Fibroblast of peridontal ligament (primary cell): ENCODE results near the gene NOXRED1.
A peak's percentile ranks its signal among the peaks of the same experiment; 100 is the strongest.

ENCODE experiments used
- DNase-seq: peaks from one replicate; pipeline ENCODE4 v3.0.0-alpha.2; 2010; ENCODE audit errors: extremely low read depth

Gene NOXRED1

GRCh38 chr14:77407158-77407557 lies 16.2 kb downstream of the NOXRED1 start:
- DNase-seq: no peak

- DNase-seq: peak; percentile 54
These were observed 16.6 kb downstream of the NOXRED1 start for GRCh38 chr14:77406718-77407117.

GRCh38 chr14:77406086-77406485 lies 17.2 kb downstream of the NOXRED1 start:
- peak; percentile 3 for DNase-seq

DNA sequence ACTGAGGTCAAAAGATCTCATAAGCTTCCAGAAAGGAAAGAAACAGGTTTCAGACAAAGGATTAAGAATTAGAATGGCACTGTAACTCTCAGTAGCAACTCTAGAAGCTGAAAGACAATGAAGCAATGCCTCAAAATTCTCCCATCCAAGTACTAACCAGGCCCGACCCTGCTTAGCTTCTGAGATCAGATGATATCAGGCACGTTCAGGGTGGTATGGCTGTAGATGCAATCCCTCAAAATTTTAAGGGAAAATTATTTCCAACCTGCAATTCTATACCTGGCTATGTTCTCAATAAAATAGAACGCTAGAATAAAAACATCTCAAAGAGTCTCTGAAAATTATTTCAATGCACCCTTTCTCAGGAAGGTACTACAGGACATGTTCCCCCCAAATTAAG lies 19.6 kb downstream of the NOXRED1 start:
- DNase-seq: no peak

- DNase-seq: no peak
These were observed 23.1 kb downstream of the NOXRED1 start for GRCh38 chr14:77400216-77400615.

GRCh38 chr14:77390188-77390587 lies 33.1 kb downstream of the NOXRED1 start:
- no peak for DNase-seq

- DNase-seq: no peak
These were observed 44.6 kb downstream of the NOXRED1 start for GRCh38 chr14:77378701-77379100.

DNA sequence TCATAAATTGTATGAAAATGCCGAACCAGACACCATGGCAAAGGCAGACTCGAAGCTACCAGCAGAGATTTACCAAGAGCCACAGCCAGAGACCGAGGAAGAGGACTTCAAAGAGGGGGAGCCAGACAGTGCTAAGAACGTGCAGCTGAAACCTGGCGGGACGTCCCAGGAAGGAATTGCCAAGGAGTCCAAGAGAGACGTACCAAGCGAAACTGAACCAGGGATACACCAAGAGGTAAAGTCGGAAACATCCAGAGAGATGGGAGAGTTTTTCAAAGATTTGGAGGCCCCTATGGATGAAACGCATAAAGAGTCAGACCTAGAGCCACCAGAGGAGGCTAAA lies 45.9 kb downstream of the NOXRED1 start:
- DNase-seq: no peak

DNA sequence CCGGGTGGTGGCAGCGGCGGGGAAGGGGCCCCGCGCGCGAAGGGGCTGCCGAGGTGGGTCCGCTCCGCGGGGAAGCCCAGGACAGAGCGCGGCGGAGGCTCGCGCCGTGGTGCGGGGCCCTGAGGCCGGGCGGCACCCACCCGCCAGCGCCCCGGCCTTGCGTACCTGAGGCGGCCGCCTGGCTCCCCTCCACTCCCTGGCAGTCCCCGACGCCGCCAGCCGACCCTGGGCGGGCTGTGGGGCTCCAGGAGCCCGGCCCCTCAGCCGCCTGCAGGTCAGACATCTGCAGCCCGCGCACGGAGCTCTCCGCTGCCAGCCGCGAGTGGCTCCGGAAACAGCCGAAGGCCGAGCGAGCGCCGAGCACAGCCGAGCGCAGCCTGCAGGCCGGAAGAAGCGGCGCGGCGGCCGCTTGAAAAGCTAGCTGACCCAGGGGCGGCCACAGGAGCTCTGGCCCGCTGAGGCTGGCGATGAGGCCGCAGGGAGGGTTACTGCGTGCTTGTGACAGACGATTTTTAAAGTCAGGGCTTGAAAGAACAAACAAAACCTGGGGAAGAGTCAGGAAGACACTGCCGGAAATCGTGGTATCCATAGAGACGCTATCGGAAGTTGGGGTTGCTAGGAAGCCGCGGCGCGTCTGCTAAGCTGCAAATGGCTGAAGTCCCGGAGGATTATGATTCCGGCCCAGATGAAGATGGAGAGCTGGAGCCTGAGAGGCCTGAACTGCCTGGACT lies 46.4 kb downstream of the NOXRED1 start, which contains the start of the genes SAMD15 and TMED8:
Gene SAMD15 (plus strand): TSS at position 609 of the 731 bp plus-strand sequence. CDS start 40 bp downstream, at position 649.
Gene TMED8 (minus strand): TSS at position 324 of the 731 bp plus-strand sequence. CDS start 41 bp downstream, at position 283.
- DNase-seq: peak; percentile 85

DNA sequence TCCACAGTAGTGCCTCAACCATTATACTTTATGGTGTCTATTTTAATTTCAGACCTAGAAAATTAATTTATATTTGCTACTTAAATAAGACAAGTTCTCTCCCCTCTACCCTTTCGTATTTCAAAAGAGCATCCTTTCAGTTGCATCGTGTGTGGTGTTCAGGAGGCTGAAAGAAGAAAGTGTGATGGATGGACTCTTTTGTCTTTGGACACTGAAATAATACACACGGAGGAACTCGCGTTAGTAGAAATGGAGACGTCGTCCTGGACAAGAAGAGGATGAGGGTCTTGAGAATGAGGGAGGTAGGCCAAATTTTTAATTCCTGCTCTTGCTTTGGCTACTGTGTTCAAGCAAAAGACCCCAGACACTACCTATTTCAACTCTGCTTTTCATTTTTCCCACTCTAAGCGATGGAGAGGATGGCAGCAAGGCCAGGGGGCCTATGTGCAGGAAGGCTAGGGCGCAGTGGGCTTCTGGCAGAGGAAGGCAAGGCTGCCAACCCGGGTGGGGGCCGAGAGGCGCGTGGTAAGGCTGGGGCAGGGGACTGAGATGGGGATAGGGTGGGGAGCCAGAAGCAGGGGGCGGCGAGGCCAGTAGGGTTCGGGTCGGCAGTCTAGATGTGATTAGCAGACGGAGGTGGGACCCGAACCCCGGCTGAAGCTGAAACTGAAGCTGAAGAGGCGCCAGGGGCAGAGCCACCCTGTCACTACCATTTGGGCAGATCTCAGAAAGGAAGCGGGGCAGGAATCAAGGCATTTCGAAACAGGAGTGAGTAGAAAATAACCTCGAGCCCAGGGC lies 47.2 kb downstream of the NOXRED1 start:
- DNase-seq: peak; percentile 14

GRCh38 chr14:77375164-77375950 lies 48.0 kb downstream of the NOXRED1 start:
- DNase-seq: no peak

GRCh38 chr14:77372304-77372841 lies 51.0 kb downstream of the NOXRED1 start:
- peak; percentile 75 for DNase-seq

DNA sequence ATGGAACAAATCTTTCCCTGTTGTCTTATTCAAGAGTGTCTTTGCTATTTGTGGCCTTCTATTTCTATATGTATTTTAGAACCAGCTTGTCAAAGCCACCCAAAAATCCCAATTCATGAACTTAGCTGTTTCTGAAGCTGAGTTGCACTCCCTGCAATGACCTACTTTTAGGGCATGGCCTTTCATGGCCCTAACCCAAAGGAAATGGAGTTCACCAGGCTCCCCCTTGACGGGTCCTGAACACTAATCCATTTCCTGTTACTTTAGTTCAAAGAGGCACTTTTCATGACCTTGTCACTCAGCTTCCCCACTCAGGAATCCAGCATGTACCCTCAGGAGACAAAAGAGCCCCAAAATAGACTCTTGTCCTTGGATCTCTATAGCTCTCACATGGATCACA lies 54.0 kb downstream of the NOXRED1 start:
- no peak for DNase-seq

DNA sequence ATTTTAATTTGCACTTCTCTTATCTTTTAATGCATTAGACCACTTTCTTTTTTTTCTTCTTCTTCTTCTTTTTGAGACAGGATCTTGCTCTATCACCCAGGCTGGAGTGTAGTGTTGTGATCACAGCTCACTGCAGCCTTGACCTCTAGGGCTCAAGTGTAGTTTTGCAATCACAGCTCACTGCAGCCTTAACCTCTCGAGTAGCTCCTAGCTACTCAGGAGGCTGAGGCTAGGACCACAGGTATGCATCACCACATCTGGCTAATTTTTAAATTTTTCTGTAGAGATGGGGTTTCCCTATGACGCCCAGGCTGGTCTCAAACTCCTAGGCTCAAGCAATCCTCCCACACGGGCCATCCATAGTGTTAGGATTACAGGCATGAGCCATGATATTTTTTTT lies 59.2 kb downstream of the NOXRED1 start:
- no peak for DNase-seq

- DNase-seq: peak; percentile 65
These were observed 63.7 kb downstream of the NOXRED1 start for GRCh38 chr14:77359626-77360025.

GRCh38 chr14:77356899-77357298 lies 66.4 kb downstream of the NOXRED1 start:
- DNase-seq: no peak

GRCh38 chr14:77355811-77356210 lies 67.5 kb downstream of the NOXRED1 start:
- DNase-seq: no peak

DNA sequence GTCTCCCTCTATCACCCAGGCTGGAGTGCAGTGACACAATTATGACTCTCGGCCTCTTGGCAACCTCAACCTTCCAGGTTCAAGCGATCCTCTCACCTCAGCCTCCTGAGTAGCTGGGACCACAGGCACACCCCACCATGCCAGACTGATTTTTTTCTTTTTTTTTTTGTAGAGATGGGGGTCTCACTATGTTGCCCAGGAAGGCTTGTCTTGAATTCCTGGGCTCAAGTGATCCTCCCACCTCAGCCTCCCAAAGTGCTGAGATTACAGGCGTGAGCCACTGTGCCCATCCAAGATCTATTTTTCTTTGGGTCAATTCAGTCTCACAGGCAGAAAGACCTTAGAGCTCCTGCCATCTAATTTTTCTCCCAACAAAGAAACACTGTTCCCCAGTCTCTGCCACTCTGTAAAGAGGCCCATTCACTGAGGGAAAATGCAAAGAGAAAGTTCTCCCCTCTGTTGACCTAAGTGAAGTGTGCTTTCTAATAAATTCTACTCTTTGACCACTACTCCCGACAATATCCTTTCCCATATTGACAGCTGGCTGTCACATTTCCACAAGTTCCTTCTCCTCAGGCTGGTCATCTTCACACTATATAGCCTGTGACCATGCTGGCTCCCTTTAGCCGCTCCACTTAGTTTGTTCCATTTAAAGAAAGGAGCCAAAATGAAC lies 69.7 kb downstream of the NOXRED1 start:
- no peak for DNase-seq

GRCh38 chr14:77347751-77348150 lies 75.6 kb downstream of the NOXRED1 start:
- DNase-seq: no peak

GRCh38 chr14:77346495-77346894 lies 76.8 kb downstream of the NOXRED1 start:
- no peak for DNase-seq

DNA sequence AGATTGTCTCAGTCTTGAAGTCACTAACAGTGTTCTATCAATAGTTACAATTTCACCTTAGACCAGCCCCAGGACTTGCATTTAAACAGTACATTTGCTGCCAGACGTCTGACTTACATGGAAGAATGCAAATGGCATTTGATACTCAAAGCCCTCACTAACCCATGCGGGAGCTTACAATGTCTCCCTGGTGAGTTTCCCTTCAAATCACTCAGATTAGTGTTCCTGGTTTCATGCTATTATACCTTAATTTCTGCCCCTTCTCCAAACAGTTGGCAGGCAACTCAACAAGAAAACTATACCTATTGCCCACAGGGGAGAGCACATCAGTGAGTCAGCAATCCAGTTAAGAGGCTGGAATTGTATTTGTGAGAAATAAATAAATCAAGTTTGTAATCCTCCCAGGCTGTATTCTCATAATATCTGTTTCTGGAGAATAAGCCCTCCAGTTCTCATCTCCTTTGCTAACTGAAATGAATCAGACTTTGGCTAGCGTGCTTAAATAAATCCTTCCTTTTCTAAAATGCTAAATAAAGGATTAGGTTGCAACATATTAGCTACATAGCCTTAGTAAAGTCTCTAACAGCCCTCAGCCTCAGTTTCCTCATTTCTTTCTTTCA lies 78.8 kb downstream of the NOXRED1 start:
- peak; percentile 38 for DNase-seq
